Mesenchymal stem cell (in vitro differentiated cells and primary cell): Measurements from ENCODE around the gene SLF2.
"Not testable (repeated sequence)": the region's sequence is repeated elsewhere in the genome, so short reads cannot be mapped to it uniquely, and the experiment has no call there.

ENCODE experiments used
- DNase-seq: peaks from one replicate; pipeline ENCODE4 v3.0.0-alpha.2; 2013
- H2AFZ ChIP-seq: one replicate; pipeline ENCODE4 v1.6.1; 2013; ENCODE audit warnings: low read depth, mild to moderate bottlenecking, control low read depth, inconsistent platforms, low read length, moderate library complexity
- H2AK5ac ChIP-seq: 2 replicates; pipeline ENCODE4 v1.6.1; 2013; ENCODE audit warnings: low read length, moderate library complexity, mild to moderate bottlenecking, inconsistent platforms; ENCODE audit not compliant: severe bottlenecking
- H2BK120ac ChIP-seq: one replicate; pipeline ENCODE4 v1.6.1; 2013; ENCODE audit warnings: low read depth, mild to moderate bottlenecking, inconsistent platforms, low read length, moderate library complexity
- H2BK12ac ChIP-seq, 2 experiments: one replicate each; pipeline ENCODE4 v1.6.1; 2013; ENCODE audit warnings: inconsistent platforms in 2 of 2, low read length in 2 of 2, mild to moderate bottlenecking in 2 of 2, moderate library complexity in 2 of 2, control low read depth in 1 of 2
- H2BK15ac ChIP-seq: one replicate; pipeline ENCODE4 v1.6.1; 2013; ENCODE audit warnings: mild to moderate bottlenecking, low read depth, inconsistent platforms; ENCODE audit not compliant: poor library complexity, severe bottlenecking
- H2BK5ac ChIP-seq: 2 replicates; pipeline ENCODE4 v1.6.1; 2013; ENCODE audit warnings: low read depth, mild to moderate bottlenecking, low read length, control low read depth, inconsistent platforms; ENCODE audit not compliant: poor library complexity, severe bottlenecking
- H3K14ac ChIP-seq, 2 experiments: one replicate each; pipeline ENCODE4 v1.6.1; 2013; ENCODE audit warnings: inconsistent platforms in 2 of 2, low read length in 2 of 2, control low read depth in 1 of 2, mild to moderate bottlenecking in 1 of 2, moderate library complexity in 1 of 2
- H3K18ac ChIP-seq, 2 experiments: one replicate each; pipeline ENCODE4 v1.6.1; 2013; ENCODE audit warnings: inconsistent platforms in 2 of 2, low read length in 2 of 2, control low read depth in 1 of 2, low read depth in 1 of 2, mild to moderate bottlenecking in 1 of 2
- H3K23ac ChIP-seq, 2 experiments: one replicate each; pipeline ENCODE4 v1.6.1; 2013; ENCODE audit warnings: inconsistent platforms in 2 of 2, low read length in 2 of 2, mild to moderate bottlenecking in 2 of 2, moderate library complexity in 2 of 2, control low read depth in 1 of 2
- H3K27ac ChIP-seq: 2 replicates; pipeline ENCODE4 v1.5.1; 2013; ENCODE audit warnings: mild to moderate bottlenecking, moderate library complexity, low read length, control low read depth, inconsistent platforms; ENCODE audit not compliant: poor library complexity, severe bottlenecking
- H3K27me3 ChIP-seq, 2 experiments: 2 replicates each; pipeline versions ENCODE4 v1.6.1 to v1.7.0; 2013; ENCODE audit warnings: low read length in 2 of 2, mild to moderate bottlenecking in 2 of 2, moderate library complexity in 2 of 2, control low read depth in 1 of 2, inconsistent platforms in 1 of 2; ENCODE audit not compliant: control insufficient read depth in 1 of 2, insufficient read depth in 1 of 2
- H3K36me3 ChIP-seq, 2 experiments: 2 replicates each; pipeline versions ENCODE4 v1.6.1 to v1.7.0; 2013; ENCODE audit warnings: low read length in 2 of 2, control low read depth in 1 of 2, inconsistent platforms in 1 of 2, low read depth in 1 of 2, mild to moderate bottlenecking in 1 of 2; ENCODE audit not compliant: insufficient read depth in 2 of 2, control insufficient read depth in 1 of 2
- H3K4ac ChIP-seq, 2 experiments: one replicate each; pipeline ENCODE4 v1.6.1; 2013; ENCODE audit warnings: inconsistent platforms in 2 of 2, low read length in 2 of 2, mild to moderate bottlenecking in 2 of 2, moderate library complexity in 2 of 2, control low read depth in 1 of 2, low read depth in 1 of 2
- H3K4me1 ChIP-seq: 2 replicates; pipeline ENCODE4 v1.6.1; 2013; ENCODE audit warnings: low read depth, low read length, control low read depth; ENCODE audit not compliant: control insufficient read depth, insufficient read depth
- H3K4me2 ChIP-seq: 2 replicates; pipeline ENCODE4 v1.6.1; 2013; ENCODE audit warnings: low read length, mild to moderate bottlenecking, inconsistent platforms; ENCODE audit not compliant: poor library complexity, severe bottlenecking
- H3K4me3 ChIP-seq, 2 experiments: 2 replicates each; pipeline versions ENCODE4 v1.5.1 to v1.7.0; 2013; ENCODE audit warnings: low read length in 2 of 2, mild to moderate bottlenecking in 2 of 2, control low read depth in 1 of 2, low read depth in 1 of 2; ENCODE audit not compliant: insufficient read depth in 1 of 2
- H3K79me1 ChIP-seq: replicated peaks from 2 replicates; pipeline ENCODE4 v1.6.1; 2013; ENCODE audit warnings: mild to moderate bottlenecking, control low read depth, low read length, inconsistent platforms; ENCODE audit not compliant: poor library complexity, severe bottlenecking
- H3K9ac ChIP-seq: 2 replicates; pipeline ENCODE4 v1.7.0; 2013; ENCODE audit warnings: mild to moderate bottlenecking, low read length, moderate library complexity
- H3K9me3 ChIP-seq: 2 replicates; pipeline ENCODE4 v1.7.0; 2013; ENCODE audit warnings: mild to moderate bottlenecking, low read length; ENCODE audit not compliant: control insufficient read depth
- H4K8ac ChIP-seq: one replicate; pipeline ENCODE4 v1.6.1; 2013; ENCODE audit warnings: inconsistent platforms, mild to moderate bottlenecking, low read length, moderate library complexity
- H4K91ac ChIP-seq: one replicate; pipeline ENCODE4 v1.6.1; 2013; ENCODE audit warnings: mild to moderate bottlenecking, low read length, inconsistent platforms
- WGBS: methylation state at CpG from one replicate; pipeline ENCODE4 v1.1.7; 2013; ENCODE audit warnings: mixed read lengths; 5-methylcytosine and 5-hydroxymethylcytosine counted together

Gene SLF2

DNA sequence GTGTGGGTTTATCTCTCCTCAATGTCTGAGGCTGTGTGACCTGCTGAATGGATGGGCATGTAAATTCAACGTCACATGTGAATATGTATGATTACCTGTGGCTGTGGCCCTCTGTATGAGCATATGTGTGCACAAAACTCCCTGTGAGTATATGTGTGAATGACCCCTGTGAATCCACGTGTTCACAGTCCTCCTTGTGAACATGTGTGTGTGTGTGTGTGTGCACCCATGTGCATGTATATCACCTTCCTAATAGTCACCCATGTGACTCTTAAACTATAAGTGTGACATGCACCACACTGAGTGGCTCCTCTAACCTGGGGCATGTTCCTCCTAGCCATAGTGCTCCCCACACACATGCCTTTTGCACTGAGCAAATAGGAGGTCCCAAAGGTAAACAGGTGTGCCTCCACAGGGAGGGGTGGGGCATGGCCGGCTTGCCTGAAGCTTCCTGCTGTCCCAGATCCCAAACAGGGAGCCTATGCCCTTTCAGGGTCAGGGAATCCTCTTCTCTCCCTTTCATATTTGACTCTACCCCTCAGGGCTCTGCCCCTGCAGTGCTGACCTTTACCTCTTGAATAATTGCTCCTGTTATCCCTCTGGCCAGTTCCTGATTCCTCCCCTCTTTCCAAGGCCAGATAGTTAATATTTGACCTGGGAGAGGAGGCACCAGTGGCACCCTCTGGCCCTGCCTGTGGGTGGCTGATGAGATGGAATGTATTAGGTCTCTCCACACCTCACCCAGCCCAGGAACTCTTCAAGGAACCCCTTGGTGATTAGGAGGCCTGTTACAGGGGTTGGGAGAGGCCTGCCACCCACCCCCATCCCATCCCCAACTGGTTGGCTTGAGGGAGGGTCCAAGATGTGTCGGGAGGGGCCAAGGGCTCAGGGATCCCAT, 58.4 kb downstream of the SLF2 start:
- Histone ChIP-seq H4K91ac (no peak overlapping the region), H2BK120ac (no peak overlapping the region), H2BK12ac (no peak overlapping the region), H3K4ac (no peak overlapping the region), H3K4me3 (no peak overlapping the region), H3K4me1 (peaks cover 34% of the 10 kb centered on the region), H2AFZ (no peak overlapping the region), H2BK5ac (no peak overlapping the region), H3K14ac (no peak overlapping the region), H3K36me3 (peaks cover 10 to 14% of the 10 kb centered on the region in 2 experiments), H4K8ac (no peak overlapping the region), H3K9me3 (no peaks in the 10 kb centered on the region), H3K79me1 (no peaks in the 10 kb centered on the region), H3K18ac (no peak overlapping the region), H3K27me3 (no peaks in the 10 kb centered on the region), H3K9ac (no peak overlapping the region), H3K27ac (peak overlapping the region; percentile 21), H3K4me2 (no peak overlapping the region), H2AK5ac (no peak overlapping the region), H2BK15ac (no peak overlapping the region), H3K23ac (no peak overlapping the region)
- no peak for DNase-seq
- 93% methylated on average over 4 of the region's 4 CpGs for WGBS

DNA sequence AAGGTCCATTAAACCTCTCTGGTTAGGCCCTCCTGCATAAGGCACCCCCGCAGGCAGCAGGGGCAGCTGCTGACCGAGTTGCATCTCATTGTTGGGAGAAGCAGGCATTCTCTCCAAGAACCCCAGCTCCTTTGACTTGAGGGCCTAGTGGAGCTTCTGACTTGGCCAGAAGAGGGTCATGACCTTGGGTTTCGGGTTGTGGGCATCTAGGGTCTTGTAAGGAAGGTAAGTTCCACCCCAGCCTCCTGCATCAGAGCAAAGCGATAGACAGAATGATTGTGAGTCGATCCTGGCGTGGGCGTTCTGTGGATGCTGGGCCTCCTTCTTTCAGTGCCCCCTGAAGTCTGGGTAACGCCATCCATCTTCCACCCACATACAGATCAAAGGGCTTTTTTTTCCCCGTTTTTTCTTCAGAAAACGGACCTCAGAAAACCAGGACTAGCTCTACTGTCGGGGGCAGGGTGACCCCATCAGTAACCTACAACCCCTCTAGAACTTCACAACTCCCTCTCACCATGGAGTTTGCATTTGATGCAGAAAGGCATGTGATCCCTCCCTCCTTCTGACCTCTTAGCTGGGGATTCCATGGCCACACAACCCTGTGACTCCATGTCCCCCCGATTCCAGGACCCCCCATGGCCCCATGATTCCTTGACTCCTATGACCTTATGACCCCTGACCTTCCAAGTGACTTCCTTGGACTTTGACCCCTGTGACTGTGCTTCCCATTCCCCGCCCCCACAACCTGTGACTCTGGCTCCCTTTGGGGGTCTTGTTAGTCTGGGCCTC, 59.5 kb downstream of the SLF2 start:
- 81% methylated on average over 13 of the region's 13 CpGs for WGBS
- no peak overlapping the region for H3K4ac ChIP-seq
- DNase-seq = no peak

DNA sequence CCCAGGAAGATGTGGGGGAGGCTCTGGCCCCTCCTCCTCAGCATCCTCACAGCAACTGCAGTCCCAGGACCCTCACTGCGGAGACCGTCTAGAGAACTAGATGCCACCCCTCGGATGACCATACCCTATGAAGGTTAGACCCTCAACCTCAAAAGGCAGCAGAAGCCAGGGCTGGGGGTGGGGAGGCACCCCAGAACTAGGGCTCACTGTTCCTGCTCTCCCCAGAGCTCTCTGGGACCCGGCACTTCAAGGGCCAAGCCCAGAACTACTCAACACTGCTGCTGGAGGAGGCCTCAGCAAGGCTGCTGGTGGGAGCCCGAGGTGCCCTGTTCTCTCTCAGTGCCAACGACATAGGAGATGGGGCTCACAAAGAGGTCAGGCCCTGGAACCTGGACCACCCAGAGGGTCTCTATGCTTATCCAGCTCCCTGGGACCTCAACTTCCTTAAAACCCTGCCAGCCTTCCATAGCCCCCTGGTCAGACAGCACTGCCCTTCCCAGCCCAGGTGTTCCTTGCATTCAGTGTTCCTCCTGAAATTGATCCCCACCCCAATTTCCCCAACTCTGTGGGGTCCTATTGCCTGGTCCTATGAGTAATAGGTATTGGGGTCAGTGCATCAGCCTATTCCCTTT, 60.3 kb downstream of the SLF2 start:
- Histone ChIP-seq H3K9ac (no peak overlapping the region), H3K36me3 (peaks cover 5 to 14% of the 10 kb centered on the region in 2 experiments), H4K91ac (no peak overlapping the region), H3K4me3 (no peak overlapping the region), H3K27ac (no peak overlapping the region), H2BK12ac (no peak overlapping the region), H3K23ac (no peak overlapping the region), H4K8ac (no peak overlapping the region), H3K79me1 (no peaks in the 10 kb centered on the region), H2AFZ (no peak overlapping the region), H3K18ac (no peak overlapping the region), H2BK15ac (no peak overlapping the region), H3K14ac (no peak overlapping the region), H3K9me3 (no peaks in the 10 kb centered on the region), H2BK5ac (no peak overlapping the region), H2BK120ac (no peak overlapping the region), H3K4ac (no peak overlapping the region), H2AK5ac (no peak overlapping the region), H3K4me2 (no peak overlapping the region), H3K27me3 (no peaks in the 10 kb centered on the region), H3K4me1 (peaks cover 34% of the 10 kb centered on the region)
- no peak for DNase-seq
- WGBS = 95% methylated on average over 6 of the region's 6 CpGs

More for the DNA sequence above, 59.5 kb downstream of the SLF2 start:
- H2BK15ac ChIP-seq = no peak overlapping the region
- no peak overlapping the region for H3K4me2 ChIP-seq
- H2AK5ac ChIP-seq = peak overlapping the region; percentile 29
- H3K18ac ChIP-seq = no peak overlapping the region
- H4K8ac ChIP-seq = no peak overlapping the region
- no peak overlapping the region for H2AFZ ChIP-seq
- no peak overlapping the region for H3K23ac ChIP-seq
- H3K9ac ChIP-seq = no peak overlapping the region
- no peak overlapping the region for H4K91ac ChIP-seq
- H3K36me3 ChIP-seq = peaks cover 4 to 10% of the 10 kb centered on the region in 2 experiments
- no peaks in the 10 kb centered on the region for H3K27me3 ChIP-seq
- no peak overlapping the region for H3K4me3 ChIP-seq
- no peaks in the 10 kb centered on the region for H3K79me1 ChIP-seq
- H3K4me1 ChIP-seq = peaks cover 34% of the 10 kb centered on the region
- H2BK120ac ChIP-seq = no peak overlapping the region
- no peak overlapping the region for H2BK5ac ChIP-seq
- H3K27ac ChIP-seq = no peak overlapping the region
- no peaks in the 10 kb centered on the region for H3K9me3 ChIP-seq
- no peak overlapping the region for H3K14ac ChIP-seq
- H2BK12ac ChIP-seq = no peak overlapping the region

DNA sequence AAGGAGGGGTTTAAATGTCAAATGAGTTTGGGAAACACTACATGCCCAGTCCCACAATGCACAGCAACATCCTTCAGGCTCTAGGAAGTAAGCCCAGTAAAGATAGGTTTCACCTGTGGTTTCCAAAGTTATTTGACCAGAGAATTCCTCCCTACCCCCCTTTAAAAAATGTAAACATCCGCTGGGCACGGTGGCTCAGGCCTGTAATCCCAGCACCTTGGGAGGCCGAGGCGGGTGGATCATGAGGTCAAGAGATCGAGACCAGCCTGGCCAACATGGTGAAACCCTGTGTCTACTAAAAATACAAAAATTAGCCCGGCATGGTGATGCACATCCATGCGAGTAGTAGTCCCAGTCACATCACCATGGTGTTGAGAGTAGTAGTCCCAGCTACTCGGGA, 62.6 kb downstream of the SLF2 start:
- H4K91ac ChIP-seq, H3K9me3 ChIP-seq, H3K27ac ChIP-seq, H3K4me2 ChIP-seq, H2AK5ac ChIP-seq, H2BK12ac ChIP-seq, H3K27me3 ChIP-seq, H2AFZ ChIP-seq, H3K23ac ChIP-seq, DNase-seq, H3K18ac ChIP-seq, H3K4me3 ChIP-seq, H3K79me1 ChIP-seq, H3K9ac ChIP-seq, H4K8ac ChIP-seq, H2BK15ac ChIP-seq, H2BK5ac ChIP-seq, H3K14ac ChIP-seq, H2BK120ac ChIP-seq, H3K4ac ChIP-seq: not testable (repeated sequence)
- Histone ChIP-seq H3K36me3 (peaks cover 23 to 36% of the 10 kb centered on the region in 2 experiments), H3K4me1 (peaks cover 22% of the 10 kb centered on the region)
- WGBS = 85% methylated on average over 8 of the region's 8 CpGs
